Mesendoderm (in vitro differentiated cells): ENCODE data around the gene RNF214. TPM values are rescaled to one million over a fixed set of nuclear protein-coding genes. Genes with fewer than 3 reads are reported as not detected.
"Not testable (repeated sequence)": the region's sequence is repeated elsewhere in the genome, so short reads cannot be mapped to it uniquely, and the experiment has no call there.

Experiments used
- DNase-seq: peaks from one replicate; pipeline ENCODE4 v3.0.0; 2013
- H2AK5ac ChIP-seq: 2 replicates; pipeline ENCODE4 v1.6.1; 2013; ENCODE audit warnings: low read length, inconsistent platforms
- H2BK120ac ChIP-seq: 2 replicates; pipeline ENCODE4 v1.6.1; 2013; ENCODE audit warnings: low read depth, mild to moderate bottlenecking, low read length, moderate library complexity, mixed read lengths
- H2BK15ac ChIP-seq: replicated peaks from 2 replicates; pipeline ENCODE4 v1.6.1; 2013; ENCODE audit warnings: low read depth, mild to moderate bottlenecking, moderate library complexity
- H2BK5ac ChIP-seq: 2 replicates; pipeline ENCODE4 v1.6.1; 2013; ENCODE audit warnings: low read length, inconsistent platforms
- H3K18ac ChIP-seq: 2 replicates; pipeline ENCODE4 v1.6.1; 2013; ENCODE audit warnings: mild to moderate bottlenecking, low read length, mixed read lengths
- H3K23ac ChIP-seq: one replicate; pipeline ENCODE4 v1.6.1; 2013; ENCODE audit warnings: low read length
- H3K27ac ChIP-seq: 2 replicates; pipeline ENCODE4 v1.5.1; 2013; ENCODE audit warnings: low read depth, mild to moderate bottlenecking, inconsistent platforms, low read length, moderate library complexity
- H3K27me3 ChIP-seq: 2 replicates; pipeline ENCODE4 v1.6.1; 2013; ENCODE audit warnings: low read length, control low read depth, mild to moderate bottlenecking, inconsistent platforms; ENCODE audit not compliant: insufficient read depth, poor library complexity
- H3K36me3 ChIP-seq: 2 replicates; pipeline ENCODE4 v1.6.1; 2013; ENCODE audit warnings: low read length, inconsistent platforms; ENCODE audit not compliant: control insufficient read depth, insufficient read depth
- H3K4ac ChIP-seq: one replicate; pipeline ENCODE4 v1.6.1; 2013; ENCODE audit warnings: low read depth, mild to moderate bottlenecking, low read length, moderate library complexity
- H3K4me1 ChIP-seq: 2 replicates; pipeline ENCODE4 v1.6.1; 2013; ENCODE audit warnings: low read depth, low read length, inconsistent platforms; ENCODE audit not compliant: control insufficient read depth
- H3K4me2 ChIP-seq: 2 replicates; pipeline ENCODE4 v1.6.1; 2013; ENCODE audit warnings: low read length
- H3K4me3 ChIP-seq: 2 replicates; pipeline ENCODE4 v1.5.1; 2013; ENCODE audit warnings: mild to moderate bottlenecking, low read length
- H3K56ac ChIP-seq: one replicate; pipeline ENCODE4 v1.6.1; 2013; ENCODE audit warnings: low read length
- H3K79me1 ChIP-seq: 2 replicates; pipeline ENCODE4 v1.6.1; 2013; ENCODE audit warnings: low read length, inconsistent platforms
- H3K79me2 ChIP-seq: 2 replicates; pipeline ENCODE4 v1.6.1; 2013; ENCODE audit warnings: mild to moderate bottlenecking, low read length; ENCODE audit not compliant: control insufficient read depth, insufficient read depth
- H3K9ac ChIP-seq: 2 replicates; pipeline ENCODE4 v1.6.1; 2013; ENCODE audit warnings: low read length, inconsistent platforms
- H4K5ac ChIP-seq: one replicate; pipeline ENCODE4 v1.6.1; 2013; ENCODE audit warnings: low read length
- H4K8ac ChIP-seq: one replicate; pipeline ENCODE4 v1.6.1; 2013; ENCODE audit warnings: low read depth, mild to moderate bottlenecking, control low read depth, low read length, moderate library complexity
- WGBS: extraction: QIAGEN DNeasy Blood & Tissue Kit; methylation state at CpG from one replicate; pipeline ENCODE4 v1.1.7; 2013; ENCODE audit warnings: low lambda C conversion rate, missing lambda C conversion rate; ENCODE audit not compliant: insufficient coverage; ENCODE audit errors: extremely low coverage; 5-methylcytosine and 5-hydroxymethylcytosine counted together
- polyA plus RNA-seq, 2 experiments: library from polyadenylated mRNA; stranded (reverse); fragments of 200-250 nt; gene quantifications; one replicate each; pipeline ENCODE4 v1.2.3, GENCODE V29; 2013

RNF214 gene
- 16.9 TPM for polyA plus RNA-seq (2013, experiment 1 of 2)
- polyA plus RNA-seq (2013, experiment 2 of 2): 16.0 TPM

GRCh38 chr11:117232092-117232878 lies at the start of gene RNF214:
Gene RNF214 (plus strand): TSS chr11:117232671. CDS start chr11:117234273, 1,602 bp downstream.
- H3K4me1 ChIP-seq: no peaks in the 10 kb centered on the region
- peak within 1 kb of the TSS; percentile 77 for H3K27ac ChIP-seq
- DNase-seq: peak; percentile 86
- H2AK5ac ChIP-seq: peak within 1 kb of the TSS; percentile 37
- H3K4me2 ChIP-seq: peak within 1 kb of the TSS; percentile 98
- peak within 1 kb of the TSS; percentile 80 for H3K4me3 ChIP-seq
- no CpG with 5 or more reads among the region's 94 CpGs for WGBS
- H3K9ac ChIP-seq: peak within 1 kb of the TSS; percentile 92
- H2BK15ac ChIP-seq: no peak within 1 kb of the TSS
- H4K8ac ChIP-seq: peak within 1 kb of the TSS; percentile 87
- peaks cover 2% of the 10 kb centered on the region for H3K36me3 ChIP-seq
- H2BK120ac ChIP-seq: peak within 1 kb of the TSS; percentile 48
- H3K18ac ChIP-seq: peak within 1 kb of the TSS; percentile 99
- H4K5ac ChIP-seq: no peak within 1 kb of the TSS
- H3K23ac ChIP-seq: peak within 1 kb of the TSS; percentile 29
- H3K79me2 ChIP-seq: peaks cover 19% of the 10 kb centered on the region
- no peaks in the 10 kb centered on the region for H3K27me3 ChIP-seq
- peak within 1 kb of the TSS; percentile 90 for H3K4ac ChIP-seq
- peaks cover 17% of the 10 kb centered on the region for H3K79me1 ChIP-seq
- peak within 1 kb of the TSS; percentile 87 for H2BK5ac ChIP-seq
- peak within 1 kb of the TSS; percentile 95 for H3K56ac ChIP-seq

- not testable (repeated sequence) for H3K27ac ChIP-seq, H2AK5ac ChIP-seq, H3K4me3 ChIP-seq, H2BK120ac ChIP-seq, H3K56ac ChIP-seq, H3K36me3 ChIP-seq, H3K79me1 ChIP-seq, H3K4me1 ChIP-seq, H3K18ac ChIP-seq, H2BK5ac ChIP-seq, H4K8ac ChIP-seq, H3K23ac ChIP-seq, H3K4ac ChIP-seq, H2BK15ac ChIP-seq, H3K79me2 ChIP-seq, H3K4me2 ChIP-seq, H3K9ac ChIP-seq, DNase-seq, H3K27me3 ChIP-seq, H4K5ac ChIP-seq
- no CpG with 5 or more reads among the region's 13 CpGs for WGBS
These were observed 49.3 kb upstream of the RNF214 start for GRCh38 chr11:117183178-117183577.

- Histone ChIP-seq H3K79me1 (no peaks in the 10 kb centered on the region), H3K4me1 (peaks cover 7% of the 10 kb centered on the region), H3K4me2 (no peak overlapping the region), H2BK5ac (no peak overlapping the region), H3K4me3 (no peak overlapping the region), H3K56ac (no peak overlapping the region), H3K23ac (no peak overlapping the region), H3K79me2 (no peaks in the 10 kb centered on the region), H4K5ac (no peak overlapping the region), H3K9ac (no peak overlapping the region), H3K27me3 (no peaks in the 10 kb centered on the region), H2BK120ac (no peak overlapping the region), H3K36me3 (no peaks in the 10 kb centered on the region), H3K18ac (no peak overlapping the region), H4K8ac (no peak overlapping the region), H2BK15ac (no peak overlapping the region), H3K27ac (no peak overlapping the region), H3K4ac (no peak overlapping the region), H2AK5ac (no peak overlapping the region)
- no peak for DNase-seq
- WGBS: no CpG with 5 or more reads among the region's 11 CpGs
These were observed 48.6 kb upstream of the RNF214 start for GRCh38 chr11:117183724-117184349.

GRCh38 chr11:117185736-117186430 lies 46.6 kb upstream of the RNF214 start:
- no peak for DNase-seq
- no peak overlapping the region for H3K9ac ChIP-seq
- H3K23ac ChIP-seq: no peak overlapping the region
- H3K79me1 ChIP-seq: no peaks in the 10 kb centered on the region
- no peak overlapping the region for H2AK5ac ChIP-seq
- no peak overlapping the region for H2BK15ac ChIP-seq
- no peaks in the 10 kb centered on the region for H3K27me3 ChIP-seq
- no peak overlapping the region for H3K56ac ChIP-seq
- no peaks in the 10 kb centered on the region for H3K4me1 ChIP-seq
- H3K4ac ChIP-seq: no peak overlapping the region
- no peak overlapping the region for H2BK5ac ChIP-seq
- H3K27ac ChIP-seq: no peak overlapping the region
- no peak overlapping the region for H3K4me3 ChIP-seq
- no CpG with 5 or more reads among the region's 5 CpGs for WGBS
- H4K8ac ChIP-seq: no peak overlapping the region
- H3K79me2 ChIP-seq: no peaks in the 10 kb centered on the region
- no peaks in the 10 kb centered on the region for H3K36me3 ChIP-seq
- no peak overlapping the region for H3K4me2 ChIP-seq
- H4K5ac ChIP-seq: no peak overlapping the region
- no peak overlapping the region for H2BK120ac ChIP-seq
- H3K18ac ChIP-seq: no peak overlapping the region

GRCh38 chr11:117186431-117186761 lies 46.1 kb upstream of the RNF214 start:
- no peaks in the 10 kb centered on the region for H3K36me3 ChIP-seq
- no peak overlapping the region for H3K18ac ChIP-seq
- H3K4me1 ChIP-seq: no peaks in the 10 kb centered on the region
- H3K9ac ChIP-seq: no peak overlapping the region
- no CpG with 5 or more reads among the region's 4 CpGs for WGBS
- H3K79me1 ChIP-seq: no peaks in the 10 kb centered on the region
- H4K5ac ChIP-seq: no peak overlapping the region
- H3K56ac ChIP-seq: no peak overlapping the region
- H3K4me3 ChIP-seq: no peak overlapping the region
- no peak overlapping the region for H2BK120ac ChIP-seq
- no peak for DNase-seq
- H3K79me2 ChIP-seq: no peaks in the 10 kb centered on the region
- no peak overlapping the region for H2AK5ac ChIP-seq
- no peak overlapping the region for H4K8ac ChIP-seq
- H2BK5ac ChIP-seq: no peak overlapping the region
- H3K4ac ChIP-seq: no peak overlapping the region
- no peak overlapping the region for H3K23ac ChIP-seq
- no peak overlapping the region for H3K4me2 ChIP-seq
- no peaks in the 10 kb centered on the region for H3K27me3 ChIP-seq
- H2BK15ac ChIP-seq: no peak overlapping the region
- no peak overlapping the region for H3K27ac ChIP-seq
